ENCODE data around the gene DLGAP4.

Gene DLGAP4

DNA sequence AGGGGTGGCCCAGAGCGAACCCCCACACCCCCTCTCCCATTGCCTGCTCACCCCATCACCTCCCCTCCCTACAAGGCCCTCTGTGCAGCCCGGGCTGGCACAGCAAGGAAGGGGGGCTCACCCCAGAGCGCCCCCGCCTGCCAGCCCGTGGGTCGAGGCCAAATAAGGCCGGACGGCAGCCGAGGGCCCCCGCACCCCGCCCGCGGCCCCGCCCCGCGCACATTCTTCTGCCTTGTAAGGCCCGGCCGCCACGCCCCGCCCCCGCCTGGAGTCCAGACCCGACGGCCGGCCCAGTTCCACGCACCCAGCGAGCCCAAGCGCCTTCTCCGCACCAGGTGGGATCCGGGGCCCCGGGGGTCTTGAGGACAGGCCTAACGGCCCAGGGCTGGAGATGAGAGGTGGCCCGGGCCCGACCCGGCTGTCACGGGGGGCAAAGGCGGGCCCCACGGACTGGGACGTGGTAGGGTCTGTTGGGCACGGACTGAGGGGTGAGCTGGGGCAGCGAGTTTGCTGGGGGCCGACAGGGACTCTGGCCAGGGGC is 235.2 kb downstream of the DLGAP4 start, which contains the start of gene MYL9 (continued):
- TF ChIP-seq, protein P1, sequence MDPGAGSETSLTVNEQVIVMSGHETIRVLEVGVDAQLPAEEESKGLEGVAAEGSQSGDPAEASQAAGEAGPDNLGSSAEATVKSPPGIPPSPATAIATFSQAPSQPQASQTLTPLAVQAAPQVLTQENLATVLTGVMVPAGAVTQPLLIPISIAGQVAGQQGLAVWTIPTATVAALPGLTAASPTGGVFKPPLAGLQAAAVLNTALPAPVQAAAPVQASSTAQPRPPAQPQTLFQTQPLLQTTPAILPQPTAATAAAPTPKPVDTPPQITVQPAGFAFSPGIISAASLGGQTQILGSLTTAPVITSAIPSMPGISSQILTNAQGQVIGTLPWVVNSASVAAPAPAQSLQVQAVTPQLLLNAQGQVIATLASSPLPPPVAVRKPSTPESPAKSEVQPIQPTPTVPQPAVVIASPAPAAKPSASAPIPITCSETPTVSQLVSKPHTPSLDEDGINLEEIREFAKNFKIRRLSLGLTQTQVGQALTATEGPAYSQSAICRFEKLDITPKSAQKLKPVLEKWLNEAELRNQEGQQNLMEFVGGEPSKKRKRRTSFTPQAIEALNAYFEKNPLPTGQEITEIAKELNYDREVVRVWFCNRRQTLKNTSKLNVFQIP (CRISPR knock-in tag; IDR thresholded peaks at IDR 0.05; ENCODE audit: borderline replicate concordance, low read depth): no peak
- TF ChIP-seq, protein P2, sequence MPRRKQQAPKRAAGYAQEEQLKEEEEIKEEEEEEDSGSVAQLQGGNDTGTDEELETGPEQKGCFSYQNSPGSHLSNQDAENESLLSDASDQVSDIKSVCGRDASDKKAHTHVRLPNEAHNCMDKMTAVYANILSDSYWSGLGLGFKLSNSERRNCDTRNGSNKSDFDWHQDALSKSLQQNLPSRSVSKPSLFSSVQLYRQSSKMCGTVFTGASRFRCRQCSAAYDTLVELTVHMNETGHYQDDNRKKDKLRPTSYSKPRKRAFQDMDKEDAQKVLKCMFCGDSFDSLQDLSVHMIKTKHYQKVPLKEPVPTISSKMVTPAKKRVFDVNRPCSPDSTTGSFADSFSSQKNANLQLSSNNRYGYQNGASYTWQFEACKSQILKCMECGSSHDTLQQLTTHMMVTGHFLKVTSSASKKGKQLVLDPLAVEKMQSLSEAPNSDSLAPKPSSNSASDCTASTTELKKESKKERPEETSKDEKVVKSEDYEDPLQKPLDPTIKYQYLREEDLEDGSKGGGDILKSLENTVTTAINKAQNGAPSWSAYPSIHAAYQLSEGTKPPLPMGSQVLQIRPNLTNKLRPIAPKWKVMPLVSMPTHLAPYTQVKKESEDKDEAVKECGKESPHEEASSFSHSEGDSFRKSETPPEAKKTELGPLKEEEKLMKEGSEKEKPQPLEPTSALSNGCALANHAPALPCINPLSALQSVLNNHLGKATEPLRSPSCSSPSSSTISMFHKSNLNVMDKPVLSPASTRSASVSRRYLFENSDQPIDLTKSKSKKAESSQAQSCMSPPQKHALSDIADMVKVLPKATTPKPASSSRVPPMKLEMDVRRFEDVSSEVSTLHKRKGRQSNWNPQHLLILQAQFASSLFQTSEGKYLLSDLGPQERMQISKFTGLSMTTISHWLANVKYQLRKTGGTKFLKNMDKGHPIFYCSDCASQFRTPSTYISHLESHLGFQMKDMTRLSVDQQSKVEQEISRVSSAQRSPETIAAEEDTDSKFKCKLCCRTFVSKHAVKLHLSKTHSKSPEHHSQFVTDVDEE (CRISPR knock-in tag; IDR thresholded peaks at IDR 0.05): no peak
- no peak for TF ChIP-seq ARNTL (CRISPR knock-in tag; IDR thresholded peaks at IDR 0.05; ENCODE audit: borderline replicate concordance, low read depth)
- no peak for TF ChIP-seq TCF4 (CRISPR knock-in tag; IDR thresholded peaks at IDR 0.05; ENCODE audit: borderline replicate concordance)
- no peak for TF ChIP-seq ESRRG (CRISPR knock-in tag; IDR thresholded peaks at IDR 0.05)
- TF ChIP-seq OSR1 (CRISPR knock-in tag; IDR thresholded peaks at IDR 0.05): no peak

DNA sequence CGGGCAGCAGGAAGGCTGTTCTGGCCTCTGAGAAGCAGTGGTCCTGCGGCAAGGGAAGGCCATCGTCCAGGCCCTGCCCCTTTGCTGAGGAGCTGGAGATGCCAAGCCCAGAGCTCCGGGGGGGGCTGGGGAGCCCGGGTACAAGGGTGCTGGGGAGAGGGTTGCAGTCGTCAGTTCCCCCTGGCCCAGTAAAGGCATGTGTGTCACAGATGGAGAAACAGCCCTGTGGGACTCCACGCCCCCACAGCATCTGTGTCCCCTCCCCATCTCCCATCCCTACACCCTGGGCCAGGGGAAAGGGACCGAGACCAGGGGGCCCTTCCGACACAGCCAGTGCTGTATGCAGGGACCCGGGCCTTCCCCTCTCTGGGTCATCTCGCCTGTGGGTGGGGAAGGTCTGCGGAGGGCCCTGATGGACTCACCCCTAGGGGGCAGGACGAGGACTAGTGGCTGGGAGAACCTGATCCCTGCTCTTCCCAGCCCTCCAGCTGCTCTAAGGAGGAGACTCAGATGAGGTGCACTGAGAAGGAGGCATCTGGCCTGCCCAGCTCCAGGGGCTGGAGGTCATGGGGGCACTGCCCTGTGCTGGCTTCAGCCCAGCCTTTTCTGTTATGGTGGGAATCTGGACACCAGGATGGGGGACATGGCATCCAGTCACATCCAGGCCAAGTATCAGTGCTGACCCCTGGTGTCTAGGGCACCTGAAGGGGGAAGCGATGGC is 235.8 kb downstream of the DLGAP4 start:
- TF ChIP-seq ZNF565 (CRISPR knock-in tag; conservative IDR thresholded peaks at IDR 0.05; ENCODE audit: low read depth): no peak
- no peak for TF ChIP-seq TCF4 (CRISPR knock-in tag; IDR thresholded peaks at IDR 0.05; ENCODE audit: borderline replicate concordance)
- TF ChIP-seq RARB (CRISPR knock-in tag; IDR thresholded peaks at IDR 0.05): no peak
- TF ChIP-seq CSDC2 (CRISPR knock-in tag; IDR thresholded peaks at IDR 0.05): no peak
- no peak for TF ChIP-seq ESRRG (CRISPR knock-in tag; IDR thresholded peaks at IDR 0.05)
- TF ChIP-seq, protein P1 (CRISPR knock-in tag; IDR thresholded peaks at IDR 0.05; ENCODE audit: borderline replicate concordance, low read depth): no peak
- no peak for TF ChIP-seq ISL1 (CRISPR knock-in tag; IDR thresholded peaks at IDR 0.05)
- no peak for TF ChIP-seq ZNF70 (CRISPR knock-in tag; IDR thresholded peaks at IDR 0.05)
- TF ChIP-seq ARNTL (CRISPR knock-in tag; IDR thresholded peaks at IDR 0.05; ENCODE audit: borderline replicate concordance, low read depth): no peak
- TF ChIP-seq ZFP3 (CRISPR knock-in tag; IDR thresholded peaks at IDR 0.05): no peak
- no peak for TF ChIP-seq ZC3H10 (CRISPR knock-in tag; IDR thresholded peaks at IDR 0.05)
- no peak for TF ChIP-seq SNAI2 (CRISPR knock-in tag; IDR thresholded peaks at IDR 0.05)
- TF ChIP-seq PPARA (CRISPR knock-in tag; IDR thresholded peaks at IDR 0.05; ENCODE audit: borderline replicate concordance): no peak
- TF ChIP-seq, protein P3, sequence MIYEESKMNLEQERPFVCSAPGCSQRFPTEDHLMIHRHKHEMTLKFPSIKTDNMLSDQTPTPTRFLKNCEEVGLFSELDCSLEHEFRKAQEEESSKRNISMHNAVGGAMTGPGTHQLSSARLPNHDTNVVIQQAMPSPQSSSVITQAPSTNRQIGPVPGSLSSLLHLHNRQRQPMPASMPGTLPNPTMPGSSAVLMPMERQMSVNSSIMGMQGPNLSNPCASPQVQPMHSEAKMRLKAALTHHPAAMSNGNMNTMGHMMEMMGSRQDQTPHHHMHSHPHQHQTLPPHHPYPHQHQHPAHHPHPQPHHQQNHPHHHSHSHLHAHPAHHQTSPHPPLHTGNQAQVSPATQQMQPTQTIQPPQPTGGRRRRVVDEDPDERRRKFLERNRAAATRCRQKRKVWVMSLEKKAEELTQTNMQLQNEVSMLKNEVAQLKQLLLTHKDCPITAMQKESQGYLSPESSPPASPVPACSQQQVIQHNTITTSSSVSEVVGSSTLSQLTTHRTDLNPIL (CRISPR knock-in tag; IDR thresholded peaks at IDR 0.05; ENCODE audit: low read depth): no peak
- TF ChIP-seq GLIS3 (CRISPR knock-in tag; IDR thresholded peaks at IDR 0.05): no peak
- no peak for TF ChIP-seq ZNF8 (CRISPR knock-in tag; IDR thresholded peaks at IDR 0.05)
- TF ChIP-seq, protein P4, sequence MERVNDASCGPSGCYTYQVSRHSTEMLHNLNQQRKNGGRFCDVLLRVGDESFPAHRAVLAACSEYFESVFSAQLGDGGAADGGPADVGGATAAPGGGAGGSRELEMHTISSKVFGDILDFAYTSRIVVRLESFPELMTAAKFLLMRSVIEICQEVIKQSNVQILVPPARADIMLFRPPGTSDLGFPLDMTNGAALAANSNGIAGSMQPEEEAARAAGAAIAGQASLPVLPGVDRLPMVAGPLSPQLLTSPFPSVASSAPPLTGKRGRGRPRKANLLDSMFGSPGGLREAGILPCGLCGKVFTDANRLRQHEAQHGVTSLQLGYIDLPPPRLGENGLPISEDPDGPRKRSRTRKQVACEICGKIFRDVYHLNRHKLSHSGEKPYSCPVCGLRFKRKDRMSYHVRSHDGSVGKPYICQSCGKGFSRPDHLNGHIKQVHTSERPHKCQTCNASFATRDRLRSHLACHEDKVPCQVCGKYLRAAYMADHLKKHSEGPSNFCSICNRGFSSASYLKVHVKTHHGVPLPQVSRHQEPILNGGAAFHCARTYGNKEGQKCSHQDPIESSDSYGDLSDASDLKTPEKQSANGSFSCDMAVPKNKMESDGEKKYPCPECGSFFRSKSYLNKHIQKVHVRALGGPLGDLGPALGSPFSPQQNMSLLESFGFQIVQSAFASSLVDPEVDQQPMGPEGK (CRISPR knock-in tag; IDR thresholded peaks at IDR 0.05; ENCODE audit: borderline replicate concordance): no peak
- no peak for TF ChIP-seq TOX (CRISPR knock-in tag; IDR thresholded peaks at IDR 0.05; ENCODE audit: borderline replicate concordance)
- TF ChIP-seq, protein P2 (CRISPR knock-in tag; IDR thresholded peaks at IDR 0.05): no peak
- no peak for TF ChIP-seq ZFP30 (CRISPR knock-in tag; IDR thresholded peaks at IDR 0.05)
- peak; percentile 30 for ATAC-seq

Measured in SK-N-SH treated with all-trans-retinoic acid at 6 μM for 48 hours (cell line).